Small intestine (tissue), 16 donors: ENCODE data around the gene DNALI1. TPM values are rescaled to one million over a fixed set of nuclear protein-coding genes. Genes with fewer than 3 reads are reported as not detected.

ENCODE experiments used
- DNase-seq, 2 donors: peaks; one replicate each; pipeline versions ENCODE4 v3.0.0 to v3.0.0-alpha.2; 2013
- FAIRE-seq: peaks from 2 replicates; lab custom pipeline; 2012; peaks lifted over from hg19 to GRCh38; lab: Jason Lieb, UNC
- H3K27ac ChIP-seq, 3 donors: one replicate each; pipeline ENCODE4 v1.5.1; 2013; ENCODE audit warnings: low read length in 2 of 3, mild to moderate bottlenecking in 2 of 3, control low read depth in 1 of 3, inconsistent platforms in 1 of 3, low read depth in 1 of 3, moderate library complexity in 1 of 3
- H3K27me3 ChIP-seq, 3 donors: one replicate each; pipeline ENCODE4 v1.6.1; 2013; ENCODE audit warnings: low read length in 3 of 3, inconsistent platforms in 1 of 3; ENCODE audit not compliant: control insufficient read depth in 3 of 3, insufficient read depth in 3 of 3
- H3K36me3 ChIP-seq, 3 donors: one replicate each; pipeline ENCODE4 v1.6.1; 2013; ENCODE audit warnings: low read length in 3 of 3, inconsistent platforms in 1 of 3, low read depth in 1 of 3, mild to moderate bottlenecking in 1 of 3, moderate library complexity in 1 of 3; ENCODE audit not compliant: control insufficient read depth in 3 of 3, insufficient read depth in 2 of 3
- H3K4me1 ChIP-seq, 3 donors: one replicate each; pipeline ENCODE4 v1.6.1; 2013; ENCODE audit warnings: low read length in 2 of 3, inconsistent platforms in 1 of 3, low read depth in 1 of 3, mild to moderate bottlenecking in 1 of 3, moderate library complexity in 1 of 3; ENCODE audit not compliant: control insufficient read depth in 3 of 3, insufficient read depth in 2 of 3
- H3K4me3 ChIP-seq, 3 donors: one replicate each; pipeline ENCODE4 v1.5.1; 2013; ENCODE audit warnings: low read length in 3 of 3, control low read depth in 1 of 3, inconsistent platforms in 1 of 3, low read depth in 1 of 3, mild to moderate bottlenecking in 1 of 3, moderate library complexity in 1 of 3
- H3K9me3 ChIP-seq, 2 donors: one replicate each; pipeline ENCODE4 v1.6.1; 2013; ENCODE audit warnings: low read depth in 1 of 2, low read length in 1 of 2; ENCODE audit not compliant: control insufficient read depth in 2 of 2, insufficient read depth in 1 of 2
- WGBS, 3 donors: extraction: QIAGEN DNeasy Blood & Tissue Kit; methylation state at CpG; one replicate each; pipeline ENCODE4 v1.1.7; 2013; 5-methylcytosine and 5-hydroxymethylcytosine counted together
- long read RNA-seq, 10 donors: transcript quantifications; one replicate each; lab custom pipeline, GENCODE V29; 2026
- polyA plus RNA-seq, 4 donors: library from polyadenylated mRNA; stranded (reverse) in 3 of 4; unstranded in 1 of 4; fragments of 200-250 nt in 3 of 4; fragments of 120-200 nt in 1 of 4; gene quantifications; one replicate each; pipeline versions ENCODE4 v1.2.1 to v1.2.3, GENCODE V29; 2013
- donor health status: healthy with polysubstance abuse.
- donor health status: control.
- donor health status: control.
- donor health status: Bipolar disorder and iron deficiency.
- donor health status: healthy.

Gene DNALI1
- polyA plus RNA-seq, result 10 to 100 TPM in 1 of 4 donors, 1 to 10 TPM in 3; 1.6 to 30.0 (median 3.8) TPM
- long read RNA-seq, donor 1, result 0 reads
- long read RNA-seq, donor 2, partial matches to known transcripts, result 0 of 7 reads
- long read RNA-seq, donor 2, other reads (novel, unspliced or antisense), result 0 of 7 reads
- long read RNA-seq, donor 3, transcript DNALI1-203 (3 exons, 621 nt), result minor isoform, 5 of 15 reads
- long read RNA-seq, donor 3, transcript DNALI1-201 (6 exons, 2,649 nt), result major isoform, 6 of 15 reads
- long read RNA-seq, donor 3, partial matches to known transcripts, result 0 of 15 reads
- long read RNA-seq, donor 3, other reads (novel, unspliced or antisense), result 0 of 15 reads
- long read RNA-seq, donor 4, result 0 reads
- long read RNA-seq, donor 5, partial matches to known transcripts, result 0 of 3 reads
- long read RNA-seq, donor 5, other reads (novel, unspliced or antisense), result 0 of 3 reads
- long read RNA-seq, donor 6, transcript DNALI1-201 (6 exons, 2,649 nt), result minor isoform, 7 of 24 reads
- long read RNA-seq, donor 6, transcript DNALI1-203 (3 exons, 621 nt), result major isoform, 10 of 24 reads
- long read RNA-seq, donor 6, partial matches to known transcripts, result 0 of 24 reads
- long read RNA-seq, donor 6, other reads (novel, unspliced or antisense), result 0 of 24 reads
- long read RNA-seq, donor 7, result 0 reads
- long read RNA-seq, donor 8, result 0 reads
- long read RNA-seq, donor 9, partial matches to known transcripts, result 0 of 3 reads
- long read RNA-seq, donor 9, other reads (novel, unspliced or antisense), result 0 of 3 reads
- long read RNA-seq, donor 10, transcript DNALI1-201 (6 exons, 2,649 nt), result major isoform, 7 of 16 reads
- long read RNA-seq, donor 10, transcript DNALI1-203 (3 exons, 621 nt), result minor isoform, 6 of 16 reads
- long read RNA-seq, donor 10, partial matches to known transcripts, result 0 of 16 reads
- long read RNA-seq, donor 10, other reads (novel, unspliced or antisense), result 0 of 16 reads

- Histone ChIP-seq H3K36me3 (peaks cover 0 to 19% (median 2%) of the 10 kb centered on the region in 3 donors), H3K4me3 (peak within 1 kb of the TSS in 1 of 3 donors; percentile 69), H3K27ac (peak within 1 kb of the TSS in 2 of 3 donors; percentile 26 to 69), H3K9me3 (peaks cover 0 to 3% of the 10 kb centered on the region in 2 donors), H3K27me3 (no peaks in the 10 kb centered on the region), H3K4me1 (peaks cover 2 to 36% (median 10%) of the 10 kb centered on the region in 3 donors)
- FAIRE-seq (no peak), DNase-seq (peak; percentile 71 to 95)
- WGBS, 3 donors, result 17 to 27% (median 21%) methylated on average over 31 of the region's 31 CpGs
Measured at GRCh38 chr1:37556712-37557196, at the start of gene DNALI1. Gene DNALI1, plus strand, starts transcription at chr1:37556940. Its CDS starts 55 bp downstream, at chr1:37556995.

DNA sequence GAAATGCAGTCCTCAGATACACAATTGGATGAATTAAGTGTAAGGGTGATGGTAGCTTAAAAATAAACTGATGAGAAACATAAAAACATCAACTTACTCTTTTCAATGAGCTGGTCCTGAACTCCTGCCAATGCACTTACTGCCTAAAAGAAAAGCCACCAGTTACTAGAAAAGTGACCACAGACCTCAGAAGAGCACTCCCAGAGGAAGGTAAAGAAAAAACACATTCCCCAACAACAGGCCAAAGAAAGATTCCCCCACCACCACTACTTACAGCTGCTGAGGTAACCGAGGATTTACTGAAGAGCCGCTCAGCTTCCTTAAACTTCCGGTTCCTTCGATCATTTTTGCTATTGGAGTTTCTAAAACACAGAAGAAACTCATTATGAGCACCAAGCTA is 47.6 kb upstream of the DNALI1 start:
- no peak overlapping the region for H3K4me3 ChIP-seq
- H3K9me3 ChIP-seq, result no peaks in the 10 kb centered on the region
- H3K27me3 ChIP-seq, result no peaks in the 10 kb centered on the region
- no peak for DNase-seq
- H3K4me1 ChIP-seq, result peaks cover 0 to 7% (median 7%) of the 10 kb centered on the region in 3 donors
- no peak overlapping the region for H3K27ac ChIP-seq
- H3K36me3 ChIP-seq, result peaks cover 11 to 32% (median 13%) of the 10 kb centered on the region in 3 donors
- no peak for FAIRE-seq
- 88 to 89% (median 88%) methylated on average over 4 of the region's 4 CpGs for WGBS, 3 donors

DNA sequence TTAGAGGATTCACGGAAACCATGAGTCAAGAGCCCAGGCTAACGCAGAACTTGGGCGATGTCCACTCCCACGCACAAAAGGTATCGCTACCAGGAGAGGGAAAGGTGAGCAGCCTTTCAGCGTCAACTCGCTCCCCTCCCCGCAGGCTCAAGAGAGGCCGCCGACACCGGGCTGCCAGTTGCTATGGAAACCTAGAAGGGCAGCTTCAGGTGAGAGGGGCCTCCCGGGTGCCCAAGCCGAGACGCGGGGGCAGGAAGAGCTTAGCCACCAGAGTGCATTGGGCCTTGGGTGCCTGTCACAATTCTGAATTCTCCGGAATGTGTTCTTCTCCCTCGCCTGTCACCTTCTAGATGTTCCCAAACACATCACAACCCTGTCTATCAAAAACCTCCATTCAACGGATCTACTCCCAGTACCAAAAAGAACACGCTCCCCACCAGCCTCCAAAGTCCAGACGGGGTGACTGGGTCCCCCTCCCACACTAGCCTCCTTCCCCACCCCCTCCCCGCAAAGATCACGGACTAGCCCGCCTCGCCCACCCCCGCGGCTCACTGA is 42.9 kb upstream of the DNALI1 start:
- FAIRE-seq (no peak), DNase-seq (peak; percentile 31 to 58)
- 0 to 3% (median 1%) methylated on average over 25 to 26 of the region's 26 CpGs for WGBS, 3 donors

DNA sequence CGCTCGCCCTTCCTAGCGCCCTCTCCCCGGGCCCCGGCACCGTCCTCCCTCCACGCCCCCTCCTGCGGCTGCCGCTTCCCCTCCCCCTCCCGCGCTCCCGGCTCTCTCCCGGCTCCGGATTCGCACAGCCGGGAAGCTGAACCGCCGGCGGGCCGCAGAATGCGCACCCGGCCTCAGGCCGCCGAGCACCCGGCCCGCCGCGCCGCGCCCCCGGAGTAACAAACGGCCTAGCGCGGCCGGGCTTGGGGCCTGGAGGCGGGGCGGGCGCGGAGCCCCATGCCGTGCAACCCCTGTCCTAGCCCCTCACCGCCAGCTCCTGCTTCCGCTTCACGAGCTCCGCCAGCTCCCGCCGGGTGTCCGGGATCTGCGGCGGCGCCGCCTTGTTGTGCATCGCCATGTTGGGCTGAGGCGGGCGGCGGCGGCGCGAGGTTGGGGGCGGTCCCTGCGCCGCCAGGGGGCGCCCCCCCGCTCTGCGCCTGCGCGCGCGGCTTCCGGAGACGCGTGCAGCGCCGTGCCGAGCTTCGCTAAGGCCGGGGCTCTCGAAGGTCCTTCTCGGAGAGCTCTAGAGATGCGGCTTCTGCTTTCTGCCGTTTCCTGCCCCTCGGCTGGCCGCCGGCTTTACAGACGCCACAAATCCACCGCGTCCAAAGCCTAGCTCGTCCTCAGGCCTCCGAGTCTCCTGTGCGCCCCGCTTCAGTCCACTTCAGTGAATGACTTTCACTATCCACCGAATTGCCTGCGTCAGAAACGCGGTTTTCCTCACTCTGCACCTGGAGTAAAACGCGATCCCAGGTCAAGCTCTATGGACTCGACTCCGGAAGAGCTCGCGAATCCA is 42.2 kb upstream of the DNALI1 start, which contains the start of gene MEAF6:
TSS of gene MEAF6 (minus strand) at position 417 of the 835 bp plus-strand sequence. CDS start at position 397, 20 bp downstream.
- peaks cover 0 to 11% (median 7%) of the 10 kb centered on the region in 3 donors for H3K4me1 ChIP-seq
- DNase-seq, result peak; percentile 90 to 96
- H3K9me3 ChIP-seq, result no peaks in the 10 kb centered on the region
- no peak for FAIRE-seq
- peak within 1 kb of the TSS; percentile 96 to 97 (median 97) for H3K27ac ChIP-seq
- peaks cover 2 to 9% (median 2%) of the 10 kb centered on the region in 3 donors for H3K36me3 ChIP-seq
- peak within 1 kb of the TSS; percentile 51 to 97 (median 79) for H3K4me3 ChIP-seq
- no peaks in the 10 kb centered on the region for H3K27me3 ChIP-seq
- 0 to 1% (median 1%) methylated on average over 72 to 100 of the region's 100 CpGs for WGBS, 3 donors

More for the DNA sequence above, 42.9 kb upstream of the DNALI1 start:
- Histone ChIP-seq H3K27me3 (no peaks in the 10 kb centered on the region), H3K36me3 (peaks cover 6 to 10% (median 6%) of the 10 kb centered on the region in 3 donors), H3K9me3 (no peaks in the 10 kb centered on the region), H3K4me1 (peaks cover 0 to 11% (median 7%) of the 10 kb centered on the region in 3 donors), H3K27ac (peak overlapping the region in 1 of 3 donors; percentile 14), H3K4me3 (peak overlapping the region; percentile 51 to 97 (median 79))

DNA sequence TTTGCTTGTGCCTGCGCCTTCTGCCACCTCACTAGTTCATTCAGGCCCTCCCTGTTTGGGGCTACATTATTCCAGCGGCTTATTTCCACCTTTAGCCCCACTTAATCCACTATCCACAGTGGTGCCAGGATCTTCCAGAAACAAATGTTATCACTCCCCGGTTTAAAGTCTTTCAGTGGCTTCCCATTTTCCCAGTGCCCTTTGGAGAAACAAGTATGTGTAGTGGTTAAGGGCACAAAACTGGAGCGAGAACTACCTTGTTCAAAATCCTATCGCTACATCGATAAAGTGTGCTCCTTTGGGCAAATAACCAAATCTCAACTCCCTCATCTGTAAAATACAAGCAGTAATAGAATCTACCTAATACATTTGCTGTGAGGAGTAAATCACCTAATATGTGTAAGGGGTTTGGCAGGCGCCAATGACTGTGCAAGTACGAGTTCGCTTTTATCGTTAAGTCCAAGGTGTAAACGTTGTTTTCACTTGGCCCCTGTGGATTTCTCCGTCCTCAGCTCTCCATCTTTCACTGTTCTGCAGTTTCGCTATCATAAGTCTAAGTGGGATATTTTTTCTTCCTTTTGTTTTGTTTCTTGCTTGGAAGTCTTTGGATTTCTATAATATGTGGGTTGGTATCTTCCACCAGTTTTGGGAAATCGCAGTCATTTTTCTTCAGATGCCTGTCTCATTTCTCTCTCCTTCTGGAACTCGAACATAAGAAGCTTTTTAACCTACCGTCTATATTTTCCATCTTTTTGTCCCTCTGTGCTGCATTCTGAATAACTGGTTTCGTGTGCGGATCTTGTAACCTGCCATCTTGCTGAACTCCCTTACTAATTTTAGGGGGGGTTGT is 41.3 kb upstream of the DNALI1 start:
- H3K9me3 ChIP-seq, result no peaks in the 10 kb centered on the region
- H3K27me3 ChIP-seq, result no peaks in the 10 kb centered on the region
- no peak for FAIRE-seq
- H3K36me3 ChIP-seq, result peaks cover 2 to 7% (median 2%) of the 10 kb centered on the region in 3 donors
- no peak for DNase-seq
- peaks cover 0 to 11% (median 7%) of the 10 kb centered on the region in 3 donors for H3K4me1 ChIP-seq
- WGBS, 3 donors, result 69 to 72% (median 71%) methylated on average over 18 of the region's 18 CpGs
- peak overlapping the region; percentile 96 to 97 (median 97) for H3K27ac ChIP-seq
- peak overlapping the region in 2 of 3 donors; percentile 51 to 97 for H3K4me3 ChIP-seq

GRCh38 chr1:37517569-37517968 is 39.2 kb upstream of the DNALI1 start:
- Histone ChIP-seq H3K27ac (no peak overlapping the region), H3K36me3 (peaks cover 0 to 3% (median under 1%) of the 10 kb centered on the region in 3 donors), H3K9me3 (no peaks in the 10 kb centered on the region), H3K4me3 (no peak overlapping the region), H3K4me1 (peaks cover 0 to 11% (median 7%) of the 10 kb centered on the region in 3 donors), H3K27me3 (no peaks in the 10 kb centered on the region)
- no peak for DNase-seq
- WGBS, 3 donors, result 91 to 100% (median 95%) methylated on average over 1 of the region's 1 CpG
- no peak for FAIRE-seq
